ENCODE results near the gene ADAT2. TPM values are rescaled to one million over a fixed set of nuclear protein-coding genes. Genes with fewer than 3 reads are reported as not detected.

The ADAT2 gene
- total and polyA plus RNA-seq, 2 of the 4 experiments (the other 2 are of a cell fraction) = 2.7 to 5.4 TPM

- Histone ChIP-seq H2AFZ (replicated peaks; ENCODE audit: low read length, poor library complexity) (no peak overlapping the region), H4K5ac (ENCODE audit: low read depth, low read length) (no peak overlapping the region), H2BK120ac (ENCODE audit: low read depth, low read length) (no peak overlapping the region), H4K20me1 (ENCODE audit: insufficient read depth, low read length) (no peaks in the 10 kb centered on the region), H2BK20ac (ENCODE audit: low read depth, low read length) (no peak overlapping the region), H3K4me3 (ENCODE audit: insufficient read depth, low read depth, low read length) (no peak overlapping the region), H3K4ac (ENCODE audit: low read depth, low read length) (no peak overlapping the region), H3K18ac (ENCODE audit: low read depth, low read length) (no peak overlapping the region), H2AK9ac (replicated peaks; ENCODE audit: low read depth, low read length, poor library complexity) (no peak overlapping the region), H3K4me1 (ENCODE audit: control insufficient read depth, insufficient read depth, low read length) (no peaks in the 10 kb centered on the region), H3K27ac (ENCODE audit: insufficient read depth, low read length) (no peak overlapping the region), H3K9me1 (ENCODE audit: insufficient read depth, low read length) (no peaks in the 10 kb centered on the region; the same call in 1 of the 2 replicates), H2BK15ac (ENCODE audit: low read depth, low read length) (no peak overlapping the region), H2BK5ac (ENCODE audit: low read depth, low read length, poor library complexity, severe bottlenecking) (no peak overlapping the region), H3K56ac (ENCODE audit: extremely low read depth, insufficient read depth, low read length) (no peak overlapping the region), H3K27me3 (ENCODE audit: control insufficient read depth, insufficient read depth, low read length) (no peaks in the 10 kb centered on the region), H3K79me1 (ENCODE audit: low read depth in 1 of 2, low read length in 2 of 2) (no peaks in the 10 kb centered on the region), H2AK5ac (ENCODE audit: low read depth, low read length) (no peak overlapping the region), H3K9ac (ENCODE audit: low read depth, low read length) (no peak overlapping the region), H4K91ac (ENCODE audit: insufficient read depth, low read depth, low read length) (no peak overlapping the region), H3K23ac (ENCODE audit: low read depth, low read length) (no peak overlapping the region), H3K4me2 (ENCODE audit: low read depth, low read length) (no peak overlapping the region), H4K8ac (ENCODE audit: low read depth in 2 of 2, low read length in 2 of 2) (no peak overlapping the region), H3K36me3 (ENCODE audit: control insufficient read depth, insufficient read depth, low read length) (peaks cover 3% of the 10 kb centered on the region), H3K9me3 (ENCODE audit: control insufficient read depth, insufficient read depth, low read length) (no peaks in the 10 kb centered on the region), H3K14ac (replicated peaks; ENCODE audit: low read depth, low read length) (no peak overlapping the region)
- dilution Hi-C loops (cut with HindIII; ENCODE audit: low sequenced_read_pairs, unreplicated experiment) = no loop called here
- ChIA-PET CTCF (no interaction called here), POLR2A (ENCODE audit: unreplicated experiment) (no interaction called here)
- no peak for TF ChIP-seq CHD1 (IDR thresholded peaks at IDR 0.05; ENCODE audit: low read depth, low read length)
- no peak for TF ChIP-seq RFX5 (IDR thresholded peaks at IDR 0.05; ENCODE audit: low read depth, low read length)
- no peak for TF ChIP-seq BHLHE40 (IDR thresholded peaks at IDR 0.05; ENCODE audit: low read depth, low read length)
- no peak for TF ChIP-seq RAD21 (IDR thresholded peaks at IDR 0.05; ENCODE audit: low read length)
- TF ChIP-seq, protein P1, sequence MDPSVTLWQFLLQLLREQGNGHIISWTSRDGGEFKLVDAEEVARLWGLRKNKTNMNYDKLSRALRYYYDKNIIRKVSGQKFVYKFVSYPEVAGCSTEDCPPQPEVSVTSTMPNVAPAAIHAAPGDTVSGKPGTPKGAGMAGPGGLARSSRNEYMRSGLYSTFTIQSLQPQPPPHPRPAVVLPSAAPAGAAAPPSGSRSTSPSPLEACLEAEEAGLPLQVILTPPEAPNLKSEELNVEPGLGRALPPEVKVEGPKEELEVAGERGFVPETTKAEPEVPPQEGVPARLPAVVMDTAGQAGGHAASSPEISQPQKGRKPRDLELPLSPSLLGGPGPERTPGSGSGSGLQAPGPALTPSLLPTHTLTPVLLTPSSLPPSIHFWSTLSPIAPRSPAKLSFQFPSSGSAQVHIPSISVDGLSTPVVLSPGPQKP (IDR thresholded peaks at IDR 0.05; ENCODE audit: borderline replicate concordance, low read depth, low read length) = no peak
- no peak for TF ChIP-seq NFE2L2 (IDR thresholded peaks at IDR 0.05; ENCODE audit: low read depth, low read length)
- TF ChIP-seq CEBPB (IDR thresholded peaks at IDR 0.05; ENCODE audit: low read depth, low read length) = no peak
- no peak for TF ChIP-seq POLR2A (IDR thresholded peaks at IDR 0.05; ENCODE audit: low read depth, low read length)
- TF ChIP-seq USF2 (IDR thresholded peaks at IDR 0.05; ENCODE audit: low read depth, low read length) = no peak
- TF ChIP-seq MXI1 (IDR thresholded peaks at IDR 0.05; ENCODE audit: borderline replicate concordance, low read depth, low read length) = no peak
- TF ChIP-seq CTCF (conservative IDR thresholded peaks at IDR 0.05; ENCODE audit: low read depth, low read length) = no peak
- TF ChIP-seq RCOR1 (IDR thresholded peaks at IDR 0.05; ENCODE audit: insufficient replicate concordance, low read length) = no peak
- TF ChIP-seq SMC3 (IDR thresholded peaks at IDR 0.05; ENCODE audit: low read depth, low read length) = no peak
- no CpG with 5 or more reads among the region's 2 CpGs for WGBS, 2 experiments (ENCODE audit: extremely low coverage in 2 of 2, insufficient read length in 1 of 2)
- DNase-seq (peak; percentile 34), ATAC-seq (ENCODE audit: low read depth) (no peak)
- intact Hi-C loops (cut with micrococcal nuclease) = no loop called here
- BruUV-seq (replicated peaks) = no TSS peak
- in situ Hi-C loops (cut with MboI; ENCODE audit: low sequenced_read_pairs) = no loop called here
These were observed 35.5 kb upstream of the ADAT2 start for GRCh38 chr6:143485967-143486366.
